Measurements from ENCODE around the gene HOXB7.

HOXB7 gene

GRCh38 chr17:48589060-48589830 lies 21.6 kb downstream of the HOXB7 start:
- no peak for FAIRE-seq
- TF ChIP-seq POLR2AphosphoS5 (IDR thresholded peaks at IDR 0.05; ENCODE audit: low read depth, low read length) (no peak), POLR2A (IDR thresholded peaks at IDR 0.05; ENCODE audit: low read depth, low read length) (no peak), TAF1 (IDR thresholded peaks at IDR 0.05; ENCODE audit: borderline replicate concordance, low read depth, low read length) (no peak)
- no peak for DNase-seq (ENCODE audit: insufficient read length)

- DNase-seq (ENCODE audit: insufficient read length) (no peak), FAIRE-seq (no peak)
Observed at GRCh38 chr17:48588528-48588927, 22.3 kb downstream of the HOXB7 start.

GRCh38 chr17:48588074-48588415 lies 22.8 kb downstream of the HOXB7 start:
- DNase-seq (ENCODE audit: insufficient read length) = no peak
- FAIRE-seq = no peak
- no peak for TF ChIP-seq TAF1 (IDR thresholded peaks at IDR 0.05; ENCODE audit: borderline replicate concordance, low read depth, low read length)
- TF ChIP-seq POLR2AphosphoS5 (IDR thresholded peaks at IDR 0.05; ENCODE audit: low read depth, low read length) = no peak

More at GRCh38 chr17:48588528-48588927, 22.3 kb downstream of the HOXB7 start:
- TF ChIP-seq POLR2A (IDR thresholded peaks at IDR 0.05; ENCODE audit: low read depth, low read length) (no peak), TAF1 (IDR thresholded peaks at IDR 0.05; ENCODE audit: borderline replicate concordance, low read depth, low read length) (no peak), POLR2AphosphoS5 (IDR thresholded peaks at IDR 0.05; ENCODE audit: low read depth, low read length) (no peak)

- DNase-seq (ENCODE audit: insufficient read length) = no peak
- no peak for TF ChIP-seq TAF1 (IDR thresholded peaks at IDR 0.05; ENCODE audit: borderline replicate concordance, low read depth, low read length)
- FAIRE-seq = no peak
Observed at GRCh38 chr17:48587276-48588073, 23.3 kb downstream of the HOXB7 start.

- no peak for TF ChIP-seq TAF1 (IDR thresholded peaks at IDR 0.05; ENCODE audit: borderline replicate concordance, low read depth, low read length)
- TF ChIP-seq POLR2AphosphoS5 (IDR thresholded peaks at IDR 0.05; ENCODE audit: low read depth, low read length) = no peak
- TF ChIP-seq POLR2A (IDR thresholded peaks at IDR 0.05; ENCODE audit: low read depth, low read length) = no peak
- DNase-seq (ENCODE audit: insufficient read length) (peak; percentile 58), FAIRE-seq (peak; percentile 78)
Observed at GRCh38 chr17:48586355-48587258, 24.2 kb downstream of the HOXB7 start.

GRCh38 chr17:48584223-48584741 lies 26.5 kb downstream of the HOXB7 start:
- no peak for DNase-seq (ENCODE audit: insufficient read length)
- TF ChIP-seq POLR2AphosphoS5 (IDR thresholded peaks at IDR 0.05; ENCODE audit: low read depth, low read length) (no peak), POLR2A (IDR thresholded peaks at IDR 0.05; ENCODE audit: low read depth, low read length) (no peak), TAF1 (IDR thresholded peaks at IDR 0.05; ENCODE audit: borderline replicate concordance, low read depth, low read length) (no peak)
- no peak for FAIRE-seq

GRCh38 chr17:48583708-48584222 lies 27.1 kb downstream of the HOXB7 start:
- DNase-seq (ENCODE audit: insufficient read length) (no peak), FAIRE-seq (no peak)
- no peak for TF ChIP-seq POLR2A (IDR thresholded peaks at IDR 0.05; ENCODE audit: low read depth, low read length)
- TF ChIP-seq TAF1 (IDR thresholded peaks at IDR 0.05; ENCODE audit: borderline replicate concordance, low read depth, low read length) = no peak
- TF ChIP-seq POLR2AphosphoS5 (IDR thresholded peaks at IDR 0.05; ENCODE audit: low read depth, low read length) = no peak

GRCh38 chr17:48582750-48583069 lies 28.1 kb downstream of the HOXB7 start:
- DNase-seq (ENCODE audit: insufficient read length) (no peak), FAIRE-seq (no peak)
- TF ChIP-seq TAF1 (IDR thresholded peaks at IDR 0.05; ENCODE audit: borderline replicate concordance, low read depth, low read length) (no peak), POLR2AphosphoS5 (IDR thresholded peaks at IDR 0.05; ENCODE audit: low read depth, low read length) (no peak)

- FAIRE-seq = no peak
- TF ChIP-seq POLR2A (IDR thresholded peaks at IDR 0.05; ENCODE audit: low read depth, low read length) (no peak), TAF1 (IDR thresholded peaks at IDR 0.05; ENCODE audit: borderline replicate concordance, low read depth, low read length) (no peak), POLR2AphosphoS5 (IDR thresholded peaks at IDR 0.05; ENCODE audit: low read depth, low read length) (no peak)
- no peak for DNase-seq (ENCODE audit: insufficient read length)
Observed at GRCh38 chr17:48579760-48580554, 30.9 kb downstream of the HOXB7 start.

GRCh38 chr17:48579471-48579759 lies 31.4 kb downstream of the HOXB7 start:
- DNase-seq (ENCODE audit: insufficient read length) (no peak), FAIRE-seq (no peak)
- TF ChIP-seq POLR2AphosphoS5 (IDR thresholded peaks at IDR 0.05; ENCODE audit: low read depth, low read length) (no peak), POLR2A (IDR thresholded peaks at IDR 0.05; ENCODE audit: low read depth, low read length) (no peak), TAF1 (IDR thresholded peaks at IDR 0.05; ENCODE audit: borderline replicate concordance, low read depth, low read length) (no peak)

Data from GM12892 (cell line).